GM10266 (cell line): ENCODE results near the gene FASTKD1.
"Not testable (repeated sequence)": the region's sequence is repeated elsewhere in the genome, so short reads cannot be mapped to it uniquely, and the experiment has no call there.

Experiments used
- DNase-seq: peaks from one replicate; pipeline ENCODE4 v3.0.0; 2012; ENCODE audit errors: extremely low spot score
- CTCF ChIP-seq: IDR thresholded peaks from 2 replicates; pipeline ENCODE4 v1.5.1; 2012; ENCODE audit warnings: mild to moderate bottlenecking, low read depth; ENCODE audit not compliant: control insufficient read depth, insufficient read depth; ENCODE audit errors: missing control alignments

FASTKD1 gene

GRCh38 chr2:169523681-169524080 lies 50.0 kb downstream of the FASTKD1 start:
- TF ChIP-seq CTCF = no peak
- DNase-seq = no peak

- DNase-seq = no peak
- no peak for TF ChIP-seq CTCF
Observed at GRCh38 chr2:169520896-169521295, 52.8 kb downstream of the FASTKD1 start.

GRCh38 chr2:169516488-169516995 lies 57.1 kb downstream of the FASTKD1 start:
- DNase-seq = not testable (repeated sequence)

GRCh38 chr2:169514758-169515157 lies 58.9 kb downstream of the FASTKD1 start:
- DNase-seq = not testable (repeated sequence)

GRCh38 chr2:169513926-169514325 lies 59.7 kb downstream of the FASTKD1 start:
- no peak for TF ChIP-seq CTCF

GRCh38 chr2:169513094-169513493 lies 60.6 kb downstream of the FASTKD1 start:
- TF ChIP-seq CTCF = no peak
- DNase-seq = no peak

More at GRCh38 chr2:169513926-169514325, 59.7 kb downstream of the FASTKD1 start:
- no peak for DNase-seq

GRCh38 chr2:169512525-169512924 lies 61.1 kb downstream of the FASTKD1 start:
- no peak for DNase-seq
- no peak for TF ChIP-seq CTCF

GRCh38 chr2:169511818-169512217 lies 61.8 kb downstream of the FASTKD1 start:
- no peak for TF ChIP-seq CTCF
- DNase-seq = no peak
